ENCODE measurements around the gene GNG10.

GRCh38 chr9:111704503-111704902 lies 43.1 kb downstream of the GNG10 start:
- TF ChIP-seq CTCF (IDR thresholded peaks at IDR 0.05) (no peak), POLR2A (IDR thresholded peaks at IDR 0.05) (no peak)
